COLO668 (cell line): ENCODE measurements around the gene SNAP47.
A peak's percentile ranks its signal among the peaks of the same experiment; 100 is the strongest.

ENCODE experiments used
- DNase-seq: peaks from one replicate; lab custom pipeline; 2025; ENCODE audit not compliant: unreplicated experiment; lab: John Stamatoyannopoulos, UW

The SNAP47 gene

DNA sequence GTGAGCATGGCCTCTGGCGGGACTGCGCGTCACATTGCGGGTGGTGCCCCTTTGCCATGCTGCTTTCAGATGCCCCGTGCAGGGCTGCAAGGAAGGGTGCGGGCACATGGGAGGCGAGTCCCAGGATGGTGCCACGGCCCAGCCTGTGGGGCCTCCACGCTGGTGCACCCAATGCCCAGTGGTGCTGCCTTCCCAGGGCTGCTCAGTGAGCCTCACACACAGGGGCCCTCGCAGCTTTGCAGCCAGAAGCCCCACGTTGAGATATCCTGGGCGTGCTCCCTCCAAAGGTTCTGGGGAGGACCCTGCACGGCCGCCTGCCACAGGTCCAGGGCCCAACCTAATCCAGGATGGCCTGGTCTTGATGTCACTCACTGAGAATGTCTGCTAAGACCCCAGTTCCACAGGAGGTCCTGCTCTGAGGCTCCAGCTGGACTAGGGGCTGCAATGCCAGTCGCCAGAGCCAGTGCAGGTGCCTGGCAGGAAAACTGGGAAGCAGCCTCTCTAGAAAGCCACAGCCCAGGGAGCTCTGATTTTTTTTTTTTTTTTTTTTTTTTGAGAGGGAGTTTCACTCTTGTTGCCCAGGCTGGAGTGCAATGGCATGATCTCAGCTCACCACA, 46.2 kb downstream of the SNAP47 start:
- no peak for DNase-seq

DNA sequence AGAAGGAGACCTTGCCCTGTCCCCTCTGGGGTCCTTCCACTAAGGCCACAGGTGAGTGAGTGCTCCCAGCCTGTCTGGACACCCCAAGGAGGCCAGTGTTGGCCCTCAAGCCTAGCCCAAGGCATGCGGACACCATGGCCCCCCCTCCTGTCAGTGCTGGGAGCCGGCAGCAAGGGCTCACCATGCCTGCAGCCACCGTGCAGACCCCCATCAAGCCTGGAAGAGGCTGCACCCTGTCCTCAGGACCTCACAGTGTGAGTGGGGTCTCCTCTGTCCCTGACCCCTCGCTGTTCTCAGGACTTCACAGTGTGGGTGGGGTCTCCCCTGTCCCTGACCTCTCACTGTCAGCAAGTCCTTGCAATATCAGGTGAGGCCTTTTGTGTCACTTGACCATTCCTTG, 47.0 kb downstream of the SNAP47 start:
- no peak for DNase-seq

DNA sequence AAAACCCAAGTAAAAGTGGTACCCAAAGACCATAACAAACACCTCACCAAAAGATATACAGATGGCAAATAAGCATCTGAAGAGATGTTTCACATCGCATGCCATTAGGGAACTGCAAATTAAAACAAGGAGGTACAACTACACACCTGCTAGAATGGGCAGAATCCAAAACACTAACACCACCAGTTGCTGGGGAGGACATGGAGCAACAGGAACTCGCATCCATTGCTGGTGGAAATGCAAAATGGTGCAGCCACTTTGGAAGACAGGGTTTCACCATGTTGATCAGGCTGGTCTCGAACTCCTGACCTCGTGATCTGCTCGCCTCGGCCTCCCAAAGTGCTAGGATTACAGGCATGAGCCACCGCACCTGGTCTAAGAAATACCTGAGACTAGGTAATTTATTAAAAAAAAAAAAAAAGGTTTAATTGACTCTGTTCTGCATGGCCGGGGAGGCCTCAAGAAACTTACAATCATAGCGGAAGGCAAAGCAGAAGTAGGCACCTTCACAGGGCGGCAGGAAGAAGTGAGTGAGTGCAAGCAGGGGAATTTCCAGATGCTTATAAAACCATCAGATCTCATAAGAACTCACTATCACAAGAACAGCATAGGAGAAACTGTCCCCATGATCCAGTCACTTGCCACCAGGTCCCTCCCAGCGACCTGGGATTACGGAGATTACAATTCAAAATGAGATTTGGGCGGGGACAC, 50.0 kb downstream of the SNAP47 start:
- no peak for DNase-seq

GRCh38 chr1:227785805-227786671, 50.8 kb downstream of the SNAP47 start:
- DNase-seq, result no peak

DNA sequence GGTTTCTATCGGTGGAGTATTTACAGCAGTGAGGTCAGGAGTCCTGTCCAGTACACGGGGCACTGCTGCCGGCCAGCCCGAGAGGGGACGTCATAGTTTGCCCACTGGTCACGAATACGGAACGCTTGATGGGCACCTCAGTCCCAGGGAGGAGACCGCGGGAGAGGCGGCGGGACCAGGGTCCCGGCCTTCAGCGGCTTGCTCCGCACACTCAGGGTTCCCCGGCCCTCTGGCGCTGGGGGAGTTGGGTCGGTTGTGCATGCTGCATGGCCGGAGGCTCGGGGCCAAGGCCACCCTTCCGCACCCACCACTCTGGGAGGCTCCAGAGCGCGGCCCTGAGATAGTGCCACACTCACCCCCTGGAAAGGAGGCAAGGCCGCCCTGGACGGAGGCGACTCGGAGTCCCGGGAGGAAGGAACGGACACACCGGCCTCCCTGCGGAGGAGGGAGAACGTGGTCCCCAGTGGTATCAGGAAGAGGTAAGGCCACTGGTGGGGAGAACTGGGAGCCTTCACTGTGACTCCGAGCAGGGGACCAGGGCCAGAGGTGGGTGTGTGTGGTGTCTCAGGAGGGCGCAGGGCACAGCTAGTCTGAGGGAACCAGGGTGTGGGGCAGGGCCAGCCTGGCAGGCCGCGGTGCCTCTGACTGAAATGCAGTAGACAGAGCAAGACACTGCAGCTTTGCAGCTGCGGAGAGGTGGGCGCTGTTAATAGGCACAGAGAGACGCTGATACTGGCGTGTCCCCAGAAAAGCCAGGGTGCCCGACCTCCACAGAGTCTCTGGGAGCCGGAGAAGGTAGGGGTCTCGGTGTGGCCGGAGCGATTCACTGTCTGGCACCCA, 51.7 kb downstream of the SNAP47 start:
- no peak for DNase-seq

GRCh38 chr1:227787513-227788270, 52.5 kb downstream of the SNAP47 start:
- DNase-seq, result peak; percentile 97

DNA sequence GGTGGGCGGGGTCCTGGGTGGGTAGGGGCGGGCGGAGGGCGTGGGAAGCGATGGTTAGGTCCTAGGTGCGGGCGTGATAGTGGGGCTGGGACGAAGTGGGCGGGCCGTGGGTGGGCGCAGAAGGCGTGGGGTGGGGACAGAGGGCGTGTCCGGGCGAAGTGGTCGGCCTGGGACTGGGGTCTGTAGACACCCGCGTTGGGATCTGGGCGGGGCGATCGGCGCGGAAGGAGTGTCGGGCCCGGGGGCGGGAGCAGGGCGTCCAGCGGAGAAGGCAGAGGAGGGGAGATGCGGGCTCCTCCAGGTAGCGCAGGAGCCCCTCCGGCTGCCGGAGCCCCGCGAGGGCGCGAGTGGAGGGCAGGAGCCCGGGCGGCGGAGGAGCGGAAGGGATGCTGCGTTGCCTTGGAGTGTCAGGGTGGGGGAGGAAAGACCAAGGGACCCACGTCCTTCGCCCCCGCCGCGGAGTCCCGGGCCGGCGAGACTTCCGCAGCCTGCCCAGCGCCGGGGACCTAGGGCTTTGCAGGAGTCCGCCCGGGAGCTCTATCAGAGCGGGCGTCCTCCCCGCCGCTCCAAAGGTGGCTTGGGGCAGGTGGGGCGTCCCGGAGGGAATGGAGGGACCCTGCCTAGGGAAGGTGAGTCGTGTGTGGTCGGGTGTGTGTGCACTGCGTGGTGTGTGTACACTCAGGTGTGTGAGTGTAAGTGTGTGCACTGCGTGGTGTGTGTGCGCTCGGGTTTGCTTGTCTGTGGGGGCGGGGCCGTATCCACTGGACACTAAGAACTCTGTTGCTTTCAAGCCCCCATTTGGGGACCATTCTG, 53.2 kb downstream of the SNAP47 start:
- DNase-seq, result peak; percentile 88

DNA sequence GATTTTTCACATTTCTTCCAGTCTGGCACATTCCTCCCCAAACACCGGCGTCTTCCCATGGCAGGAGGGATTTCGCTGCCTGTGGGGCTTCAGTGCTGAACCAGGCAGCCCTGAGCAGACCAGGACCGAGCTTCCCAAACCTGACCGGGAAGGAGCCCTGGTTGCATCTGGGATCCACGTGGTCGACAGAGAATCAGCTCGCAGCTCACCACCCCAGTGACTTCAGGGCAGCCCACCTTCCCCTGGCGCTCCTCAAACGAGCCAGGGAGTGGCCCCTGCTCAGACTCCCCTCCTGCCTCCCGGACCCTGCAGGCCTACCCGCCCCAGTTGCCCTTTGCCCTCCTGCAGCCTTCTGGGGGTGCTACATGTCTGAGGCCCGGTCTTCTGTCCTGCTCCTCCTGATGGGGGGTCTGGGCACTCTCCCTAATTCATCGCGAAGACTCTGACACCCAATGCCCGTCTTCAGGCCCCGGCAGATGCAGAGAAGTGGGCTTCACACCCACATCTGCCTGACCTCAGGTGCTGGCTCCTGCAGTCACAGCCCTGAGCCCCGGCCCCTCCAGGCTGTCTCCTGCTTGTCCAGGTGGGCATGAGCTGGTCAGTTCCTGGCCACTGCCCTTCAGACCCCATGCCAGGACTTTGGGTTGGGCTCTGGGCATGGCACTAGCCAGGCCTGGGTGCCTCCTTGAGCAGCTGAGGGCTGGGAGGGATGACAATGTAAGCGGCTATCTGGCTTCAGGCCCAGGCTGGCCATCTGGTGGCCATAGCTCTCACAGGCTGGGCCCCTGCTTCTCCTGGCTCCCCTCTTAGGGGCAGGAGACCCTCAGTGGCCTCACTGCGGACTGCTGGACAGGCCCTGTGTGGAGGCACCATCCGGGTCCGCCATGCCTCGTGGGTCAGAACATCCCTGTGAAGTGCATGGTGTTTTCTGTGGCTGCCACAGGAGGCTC, 54.1 kb downstream of the SNAP47 start:
- DNase-seq, result no peak

- no peak for DNase-seq
Measured at GRCh38 chr1:227790034-227790400, 54.8 kb downstream of the SNAP47 start.

DNA sequence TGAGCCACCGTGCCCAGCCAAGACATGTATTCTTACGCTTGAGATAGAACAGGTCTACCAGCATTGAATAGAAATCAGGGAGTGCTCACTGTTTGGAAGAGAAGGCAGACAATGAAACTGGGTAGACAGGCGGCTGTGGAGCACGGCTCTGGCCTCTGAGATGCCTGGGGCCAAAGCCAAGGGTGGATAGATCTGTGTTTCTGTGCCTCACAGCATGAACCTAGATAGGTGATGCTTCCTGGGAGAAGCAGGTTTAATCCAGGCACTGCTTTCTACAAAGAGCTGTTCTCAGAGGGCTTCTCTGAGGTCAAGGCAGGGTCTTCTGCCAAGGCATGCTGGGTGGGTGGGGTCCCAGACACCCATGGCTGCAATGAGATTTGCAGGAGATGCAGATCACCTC, 55.6 kb downstream of the SNAP47 start:
- no peak for DNase-seq

DNA sequence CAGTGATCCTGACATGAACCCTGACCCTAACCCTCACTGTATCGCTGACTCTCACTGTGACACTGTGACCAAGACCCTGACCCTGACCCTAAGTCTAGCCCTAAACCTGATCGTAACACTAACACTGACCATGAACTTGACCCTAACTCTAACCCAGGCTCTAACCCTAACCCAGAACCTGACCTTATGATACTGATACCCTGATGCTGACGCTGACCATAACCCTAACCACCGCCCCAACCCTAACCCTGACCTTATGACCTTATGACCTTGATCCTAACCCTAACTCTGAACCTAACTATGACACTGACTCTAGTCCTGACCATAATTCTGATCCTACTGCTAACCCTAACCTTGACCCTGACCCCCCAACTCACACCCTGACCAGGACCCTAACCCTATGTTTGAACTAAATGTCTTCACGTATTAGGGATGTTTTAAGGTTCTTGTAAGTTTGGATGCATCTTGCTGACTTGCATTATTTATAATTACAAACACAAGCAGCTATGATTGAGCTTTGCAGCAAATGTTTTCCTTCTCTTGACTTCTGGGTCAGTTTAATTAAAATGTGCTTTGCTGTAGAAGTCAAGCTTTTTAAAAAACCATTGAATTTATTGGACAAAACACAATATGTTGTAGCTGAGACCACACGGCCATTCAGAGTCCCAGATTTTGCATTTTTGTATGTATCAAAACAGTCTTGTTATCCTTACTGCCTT, 56.3 kb downstream of the SNAP47 start:
- DNase-seq, result no peak

DNA sequence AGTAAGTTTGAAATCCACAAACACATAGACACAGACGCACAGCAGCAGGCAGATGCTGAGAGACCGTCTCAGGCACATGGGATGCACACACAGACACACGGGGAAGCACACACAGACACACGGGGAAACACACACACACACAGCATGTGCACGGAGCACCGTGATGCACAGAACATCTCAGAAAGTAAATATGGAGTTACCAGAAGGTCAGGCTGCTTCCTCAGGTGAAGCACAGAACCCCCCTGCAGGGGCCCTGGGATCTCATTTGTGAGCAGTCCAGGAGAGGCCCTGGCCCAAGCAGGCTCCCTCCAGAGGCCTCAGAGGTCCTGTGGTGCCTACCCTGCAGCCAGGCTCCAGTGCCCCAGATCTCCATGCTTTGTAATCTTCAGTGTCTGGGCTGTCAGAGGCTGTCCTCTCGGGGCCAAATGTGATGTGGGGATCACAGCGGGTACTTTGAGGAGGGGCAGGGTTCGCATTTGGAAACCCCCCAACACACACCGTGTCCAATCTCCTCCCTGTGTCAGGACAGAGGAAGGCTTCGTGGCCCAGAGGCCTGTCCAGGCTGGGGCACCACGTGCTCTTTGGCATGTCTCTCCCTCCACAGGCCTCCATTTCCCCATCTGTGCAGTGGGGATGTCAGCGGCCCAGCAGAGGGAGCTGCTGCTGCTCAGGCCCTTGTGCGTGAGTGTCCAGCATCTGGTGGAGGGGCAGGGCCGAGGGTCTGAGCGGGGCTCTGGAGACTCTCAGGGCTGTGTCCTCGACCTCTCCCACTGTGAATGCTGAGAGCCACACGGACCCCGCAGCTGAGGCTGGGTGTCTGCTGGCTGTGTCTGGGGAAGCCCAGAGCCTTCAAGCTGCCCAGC, 57.2 kb downstream of the SNAP47 start:
- DNase-seq, result no peak

- no peak for DNase-seq
Measured at GRCh38 chr1:227793079-227793947, 58.1 kb downstream of the SNAP47 start.

DNA sequence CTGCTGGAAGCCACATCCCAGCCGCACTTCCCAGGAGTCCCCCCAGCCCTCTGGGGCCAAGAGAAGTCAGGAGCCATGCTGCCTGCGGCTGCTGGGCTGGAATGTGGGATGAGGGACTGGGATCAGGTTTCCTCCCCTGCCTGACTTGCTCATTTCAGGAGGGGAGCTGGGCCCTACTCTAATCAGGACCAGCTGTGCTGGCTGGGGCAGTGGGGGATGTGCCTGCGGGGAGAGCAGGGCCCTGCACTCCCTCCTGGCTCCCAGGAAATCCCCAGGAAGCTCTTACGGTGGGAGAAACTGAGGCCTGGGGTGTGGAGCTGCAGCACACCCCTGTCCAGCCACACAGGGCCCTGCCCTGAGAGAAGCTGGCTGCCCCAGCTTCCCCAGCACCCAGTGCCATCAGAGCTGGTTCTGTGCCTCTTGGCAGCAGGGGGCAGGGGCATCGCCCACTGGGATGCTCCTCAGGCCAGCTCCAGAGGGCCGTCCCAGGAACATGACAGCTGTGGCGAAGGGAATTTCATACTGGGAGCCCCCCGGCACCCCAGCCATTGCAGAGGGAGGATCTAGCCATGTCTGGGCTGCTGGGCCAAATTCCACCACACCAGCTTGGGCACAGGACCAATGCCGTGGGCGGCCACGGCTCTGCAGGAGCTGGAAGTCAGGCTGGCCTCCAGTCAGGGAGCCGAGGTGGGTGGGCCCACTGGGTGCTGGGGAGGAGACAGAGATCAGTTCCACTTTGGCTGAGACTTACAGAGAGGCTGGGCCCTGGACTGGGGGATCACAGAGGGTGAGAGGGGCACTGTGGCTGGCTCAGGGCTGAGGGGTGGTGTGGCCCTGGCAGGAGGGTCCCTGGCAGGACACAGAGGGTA, 58.9 kb downstream of the SNAP47 start:
- no peak for DNase-seq

DNA sequence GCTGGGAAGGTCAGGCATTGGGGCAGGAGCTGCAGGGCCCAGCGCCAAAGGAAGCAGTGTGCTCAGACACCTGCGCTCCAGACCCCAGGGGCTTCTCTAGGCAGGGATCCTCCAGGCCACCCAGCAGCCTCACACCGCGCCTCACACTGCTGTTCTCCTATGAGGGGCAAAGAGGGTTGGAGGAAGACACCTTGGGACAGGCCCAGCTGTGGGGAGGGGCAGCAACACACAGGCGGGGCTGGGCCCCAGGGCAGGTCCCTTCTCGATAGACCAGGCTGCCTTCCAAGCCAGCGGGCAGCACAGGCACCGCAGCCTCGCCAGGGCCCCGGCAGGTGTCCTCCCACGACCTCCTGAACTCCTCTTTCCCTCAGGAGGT, 59.6 kb downstream of the SNAP47 start:
- no peak for DNase-seq
